K562 (cell line): ENCODE results near the gene ZNF428. TPM values are rescaled to one million over a fixed set of nuclear protein-coding genes. Genes with fewer than 3 reads are reported as not detected.

ENCODE experiments used
- CREM ChIP-seq: IDR thresholded peaks from 2 replicates; pipeline ENCODE4 v1.6.1; 2014; ENCODE audit warnings: antibody characterized with exemption, low read depth
- ELF4 ChIP-seq: fragments of 450-650 bp; formaldehyde crosslinking; IDR thresholded peaks from 2 replicates; pipeline ENCODE4 v1.4.0; 2022; ENCODE audit warnings: missing genetic modification characterization
- HNRNPUL1 ChIP-seq: fragments of 200-400 bp; formaldehyde crosslinking; IDR thresholded peaks from 2 replicates; pipeline ENCODE4 v1.6.1; 2017; ENCODE audit warnings: low read length
- KDM5B ChIP-seq: fragments of 200-600 bp; sonication (generic); IDR thresholded peaks from 2 replicates; pipeline ENCODE4 v1.6.1; 2012; ENCODE audit warnings: low read depth, mild to moderate bottlenecking, moderate library complexity, low read length, control low read depth, inconsistent platforms; ENCODE audit not compliant: insufficient replicate concordance
- KLF10 ChIP-seq: fragments of 250-450 bp; sonication (Bioruptor Pico); IDR thresholded peaks from 2 replicates; pipeline ENCODE4 v1.6.1; 2021; ENCODE audit warnings: matching md5 sums
- RHOXF2B ChIP-seq: fragments of 250-450 bp; sonication (Bioruptor Pico); conservative IDR thresholded peaks from 2 replicates; pipeline ENCODE4 v1.5.1; 2021
- ZBTB34 ChIP-seq: fragments of 250-450 bp; sonication (Bioruptor Pico); IDR thresholded peaks from 2 replicates; pipeline ENCODE4 v1.8.0; 2021; ENCODE audit warnings: mild to moderate bottlenecking, moderate library complexity
- ZBTB8A ChIP-seq: fragments of 450-650 bp; IDR thresholded peaks from 2 replicates; pipeline ENCODE4 v1.6.1; 2018; ENCODE audit warnings: mild to moderate bottlenecking, moderate library complexity; ENCODE audit not compliant: partially characterized antibody
- ZEB2 ChIP-seq: fragments of 450-650 bp; IDR thresholded peaks from 2 replicates; pipeline ENCODE4 v1.6.1; 2016
- ZNF444 ChIP-seq: fragments of 250-450 bp; sonication (Bioruptor Pico); IDR thresholded peaks from 2 replicates; pipeline ENCODE4 v1.4.0; 2020; ENCODE audit warnings: mild to moderate bottlenecking, moderate library complexity
- ZSCAN32 ChIP-seq: fragments of 450-650 bp; formaldehyde crosslinking; IDR thresholded peaks from 2 replicates; pipeline ENCODE4 v1.4.0; 2020; ENCODE audit warnings: mild to moderate bottlenecking, moderate library complexity
- polyA plus RNA-seq, 8 experiments: library from polyadenylated mRNA; depleted of rRNA in 4 of 8; stranded (reverse) in 5 of 8; unstranded in 3 of 8; fragments of >200 nt; fragmentation: Nextera tagmentation in 2 of 8; fragmentation: Illumina TruSeq in 1 of 8; extraction: Ambion mirVana in 2 of 8; extraction: Trizol in 1 of 8; gene quantifications; 2 replicates each; pipeline versions ENCODE4 v1.2.1 to v1.2.3, GENCODE V29; 2011 to 2014; ENCODE audit warnings: inconsistent platforms in 1 of 8, missing spikeins in 1 of 8
- total RNA-seq, 7 experiments: library from RNA; depleted of rRNA in 6 of 7; stranded (reverse); fragments of >200 nt in 6 of 7; fragmentation: Illumina TruSeq in 2 of 7; extraction: Trizol in 2 of 7; gene quantifications; 2 replicates each; pipeline versions ENCODE4 v1.2.1 to v1.2.3, GENCODE V29; 2011 to 2021; ENCODE audit warnings: low replicate concordance in 1 of 7
- TF ChIP-seq, protein P1 (sequence below): fragments of 450-650 bp; IDR thresholded peaks from 2 replicates; pipeline ENCODE4 v1.6.1; 2018; ENCODE audit not compliant: partially characterized antibody
- TF ChIP-seq, protein P2 (sequence below): sonication (generic); formaldehyde crosslinking; IDR thresholded peaks from 2 replicates; pipeline ENCODE4 v1.8.0; 2022; ENCODE audit warnings: missing genetic modification reagents, mild to moderate bottlenecking, moderate library complexity, borderline replicate concordance
- TF ChIP-seq, protein P3 (sequence below): sonication (generic); formaldehyde crosslinking; IDR thresholded peaks from 2 replicates; pipeline ENCODE4 v1.8.0; 2023; ENCODE audit warnings: mild to moderate bottlenecking, missing genetic modification reagents
- TF ChIP-seq, protein P4 (sequence below): fragments of 450-650 bp; formaldehyde crosslinking; IDR thresholded peaks from 2 replicates; pipeline ENCODE4 v1.4.0; 2020; ENCODE audit warnings: mild to moderate bottlenecking, mixed read lengths

Gene ZNF428
- total and polyA plus RNA-seq, 9 of the 15 experiments (the other 6 are each of a cell fraction or from before 2014, with no cell fraction given) = 0.15 to 85.7 (median 15.9) TPM

DNA sequence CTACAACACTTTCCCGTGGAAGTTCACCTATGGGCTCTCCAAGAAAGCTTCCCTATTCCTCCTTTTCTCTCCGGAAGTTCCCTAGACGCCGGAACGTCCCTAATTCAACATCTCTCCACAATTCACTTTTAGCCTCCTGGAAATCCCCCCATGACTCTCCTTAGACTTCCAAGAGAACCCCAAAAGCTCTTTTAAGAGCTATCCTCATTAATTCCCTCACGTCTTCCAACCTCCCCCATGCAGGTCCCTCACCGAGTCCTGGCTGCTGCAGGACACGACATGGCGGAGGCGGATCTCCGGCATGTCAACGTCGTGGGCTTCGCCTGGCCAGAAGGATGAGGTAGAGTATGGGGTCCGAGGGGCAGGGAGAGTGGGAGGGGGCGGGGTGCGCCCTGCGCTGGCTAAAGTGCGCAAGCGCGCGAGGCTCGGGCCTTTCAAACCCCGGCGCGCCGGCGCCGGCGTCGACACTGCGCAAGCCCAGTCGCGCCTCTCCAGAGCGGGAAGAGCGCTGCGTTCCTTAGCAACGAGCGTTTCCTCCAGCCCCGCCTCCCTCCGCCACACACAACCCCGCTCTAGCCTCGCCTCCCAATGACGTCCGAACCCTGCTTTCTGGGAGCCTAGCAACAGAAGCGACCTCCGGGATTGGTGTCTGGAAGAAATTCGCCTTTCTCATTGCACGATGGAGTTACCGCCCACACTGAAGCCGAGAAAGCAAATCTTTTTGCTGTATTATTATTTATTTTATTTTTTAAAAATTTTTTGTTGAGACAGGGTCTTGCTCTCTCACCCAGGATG is 44.1 kb downstream of the ZNF428 start, which contains the start of the genes PINLYP and XRCC1 (continued):
- TF ChIP-seq KDM5B (peak; percentile 80), ZNF444 (CRISPR knock-in tag) (0 out of 2 replicates have a peak, but pooled peaks have one; percentile 54), RHOXF2B (CRISPR knock-in tag) (no peak), HNRNPUL1 (no peak), KLF10 (no peak), ZBTB8A (no peak), ZBTB34 (CRISPR knock-in tag) (no peak), CREM (peak; percentile 96), ZEB2 (no peak), ELF4 (CRISPR knock-in tag) (no peak), ZSCAN32 (CRISPR knock-in tag) (no peak)
- TF ChIP-seq, protein P1, sequence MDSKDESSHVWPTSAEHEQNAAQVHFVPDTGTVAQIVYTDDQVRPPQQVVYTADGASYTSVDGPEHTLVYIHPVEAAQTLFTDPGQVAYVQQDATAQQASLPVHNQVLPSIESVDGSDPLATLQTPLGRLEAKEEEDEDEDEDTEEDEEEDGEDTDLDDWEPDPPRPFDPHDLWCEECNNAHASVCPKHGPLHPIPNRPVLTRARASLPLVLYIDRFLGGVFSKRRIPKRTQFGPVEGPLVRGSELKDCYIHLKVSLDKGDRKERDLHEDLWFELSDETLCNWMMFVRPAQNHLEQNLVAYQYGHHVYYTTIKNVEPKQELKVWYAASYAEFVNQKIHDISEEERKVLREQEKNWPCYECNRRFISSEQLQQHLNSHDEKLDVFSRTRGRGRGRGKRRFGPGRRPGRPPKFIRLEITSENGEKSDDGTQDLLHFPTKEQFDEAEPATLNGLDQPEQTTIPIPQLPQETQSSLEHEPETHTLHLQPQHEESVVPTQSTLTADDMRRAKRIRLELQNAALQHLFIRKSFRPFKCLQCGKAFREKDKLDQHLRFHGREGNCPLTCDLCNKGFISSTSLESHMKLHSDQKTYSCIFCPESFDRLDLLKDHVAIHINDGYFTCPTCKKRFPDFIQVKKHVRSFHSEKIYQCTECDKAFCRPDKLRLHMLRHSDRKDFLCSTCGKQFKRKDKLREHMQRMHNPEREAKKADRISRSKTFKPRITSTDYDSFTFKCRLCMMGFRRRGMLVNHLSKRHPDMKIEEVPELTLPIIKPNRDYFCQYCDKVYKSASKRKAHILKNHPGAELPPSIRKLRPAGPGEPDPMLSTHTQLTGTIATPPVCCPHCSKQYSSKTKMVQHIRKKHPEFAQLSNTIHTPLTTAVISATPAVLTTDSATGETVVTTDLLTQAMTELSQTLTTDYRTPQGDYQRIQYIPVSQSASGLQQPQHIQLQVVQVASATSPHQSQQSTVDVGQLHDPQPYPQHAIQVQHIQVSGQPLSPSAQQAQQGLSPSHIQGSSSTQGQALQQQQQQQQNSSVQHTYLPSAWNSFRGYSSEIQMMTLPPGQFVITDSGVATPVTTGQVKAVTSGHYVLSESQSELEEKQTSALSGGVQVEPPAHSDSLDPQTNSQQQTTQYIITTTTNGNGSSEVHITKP = no peak
- TF ChIP-seq, protein P2, sequence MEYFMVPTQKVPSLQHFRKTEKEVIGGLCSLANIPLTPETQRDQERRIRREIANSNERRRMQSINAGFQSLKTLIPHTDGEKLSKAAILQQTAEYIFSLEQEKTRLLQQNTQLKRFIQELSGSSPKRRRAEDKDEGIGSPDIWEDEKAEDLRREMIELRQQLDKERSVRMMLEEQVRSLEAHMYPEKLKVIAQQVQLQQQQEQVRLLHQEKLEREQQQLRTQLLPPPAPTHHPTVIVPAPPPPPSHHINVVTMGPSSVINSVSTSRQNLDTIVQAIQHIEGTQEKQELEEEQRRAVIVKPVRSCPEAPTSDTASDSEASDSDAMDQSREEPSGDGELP = peak; percentile 41; the same call in 1 of the 2 replicates
- TF ChIP-seq, protein P3, sequence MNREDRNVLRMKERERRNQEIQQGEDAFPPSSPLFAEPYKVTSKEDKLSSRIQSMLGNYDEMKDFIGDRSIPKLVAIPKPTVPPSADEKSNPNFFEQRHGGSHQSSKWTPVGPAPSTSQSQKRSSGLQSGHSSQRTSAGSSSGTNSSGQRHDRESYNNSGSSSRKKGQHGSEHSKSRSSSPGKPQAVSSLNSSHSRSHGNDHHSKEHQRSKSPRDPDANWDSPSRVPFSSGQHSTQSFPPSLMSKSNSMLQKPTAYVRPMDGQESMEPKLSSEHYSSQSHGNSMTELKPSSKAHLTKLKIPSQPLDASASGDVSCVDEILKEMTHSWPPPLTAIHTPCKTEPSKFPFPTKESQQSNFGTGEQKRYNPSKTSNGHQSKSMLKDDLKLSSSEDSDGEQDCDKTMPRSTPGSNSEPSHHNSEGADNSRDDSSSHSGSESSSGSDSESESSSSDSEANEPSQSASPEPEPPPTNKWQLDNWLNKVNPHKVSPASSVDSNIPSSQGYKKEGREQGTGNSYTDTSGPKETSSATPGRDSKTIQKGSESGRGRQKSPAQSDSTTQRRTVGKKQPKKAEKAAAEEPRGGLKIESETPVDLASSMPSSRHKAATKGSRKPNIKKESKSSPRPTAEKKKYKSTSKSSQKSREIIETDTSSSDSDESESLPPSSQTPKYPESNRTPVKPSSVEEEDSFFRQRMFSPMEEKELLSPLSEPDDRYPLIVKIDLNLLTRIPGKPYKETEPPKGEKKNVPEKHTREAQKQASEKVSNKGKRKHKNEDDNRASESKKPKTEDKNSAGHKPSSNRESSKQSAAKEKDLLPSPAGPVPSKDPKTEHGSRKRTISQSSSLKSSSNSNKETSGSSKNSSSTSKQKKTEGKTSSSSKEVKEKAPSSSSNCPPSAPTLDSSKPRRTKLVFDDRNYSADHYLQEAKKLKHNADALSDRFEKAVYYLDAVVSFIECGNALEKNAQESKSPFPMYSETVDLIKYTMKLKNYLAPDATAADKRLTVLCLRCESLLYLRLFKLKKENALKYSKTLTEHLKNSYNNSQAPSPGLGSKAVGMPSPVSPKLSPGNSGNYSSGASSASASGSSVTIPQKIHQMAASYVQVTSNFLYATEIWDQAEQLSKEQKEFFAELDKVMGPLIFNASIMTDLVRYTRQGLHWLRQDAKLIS (CRISPR knock-in tag) = no peak
- TF ChIP-seq, protein P4, sequence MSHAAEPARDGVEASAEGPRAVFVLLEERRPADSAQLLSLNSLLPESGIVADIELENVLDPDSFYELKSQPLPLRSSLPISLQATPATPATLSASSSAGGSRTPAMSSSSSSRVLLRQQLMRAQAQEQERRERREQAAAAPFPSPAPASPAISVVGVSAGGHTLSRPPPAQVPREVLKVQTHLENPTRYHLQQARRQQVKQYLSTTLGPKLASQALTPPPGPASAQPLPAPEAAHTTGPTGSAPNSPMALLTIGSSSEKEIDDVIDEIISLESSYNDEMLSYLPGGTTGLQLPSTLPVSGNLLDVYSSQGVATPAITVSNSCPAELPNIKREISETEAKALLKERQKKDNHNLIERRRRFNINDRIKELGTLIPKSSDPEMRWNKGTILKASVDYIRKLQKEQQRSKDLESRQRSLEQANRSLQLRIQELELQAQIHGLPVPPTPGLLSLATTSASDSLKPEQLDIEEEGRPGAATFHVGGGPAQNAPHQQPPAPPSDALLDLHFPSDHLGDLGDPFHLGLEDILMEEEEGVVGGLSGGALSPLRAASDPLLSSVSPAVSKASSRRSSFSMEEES (CRISPR knock-in tag) = no peak
